H4 (cell line): ENCODE results near the gene DSTN. TPM values are rescaled to one million over a fixed set of nuclear protein-coding genes. Genes with fewer than 3 reads are reported as not detected.

Experiments used
- DNase-seq: peaks from one replicate; pipeline ENCODE4 v3.0.0-alpha.2; 2015; ENCODE audit warnings: low spot score
- total RNA-seq: library from RNA; depleted of rRNA; stranded (reverse); fragments of >200 nt; shearing (Covaris generic); gene quantifications from 2 replicates; pipeline ENCODE4 v1.2.3, GENCODE V29; 2014

Gene DSTN
- total RNA-seq, 1 experiment from 2014 or later, result 303 TPM

GRCh38 chr20:17637413-17637780 lies 67.5 kb downstream of the DSTN start:
- no peak for DNase-seq

GRCh38 chr20:17637985-17638640 lies 68.2 kb downstream of the DSTN start:
- no peak for DNase-seq

- DNase-seq, result no peak
Observed at GRCh38 chr20:17638835-17639407, 69.0 kb downstream of the DSTN start.

GRCh38 chr20:17640146-17640874 lies 70.4 kb downstream of the DSTN start:
- DNase-seq, result no peak

- no peak for DNase-seq
Observed at GRCh38 chr20:17640875-17641378, 71.1 kb downstream of the DSTN start.

- no peak for DNase-seq
Observed at GRCh38 chr20:17641520-17641964, 71.7 kb downstream of the DSTN start.

- no peak for DNase-seq
Observed at GRCh38 chr20:17641993-17642392, 72.1 kb downstream of the DSTN start.

GRCh38 chr20:17642404-17643269 lies 72.8 kb downstream of the DSTN start:
- DNase-seq, result no peak

GRCh38 chr20:17643531-17644188 lies 73.8 kb downstream of the DSTN start:
- no peak for DNase-seq

- no peak for DNase-seq
Observed at GRCh38 chr20:17644451-17644850, 74.6 kb downstream of the DSTN start.

GRCh38 chr20:17645010-17645409 lies 75.1 kb downstream of the DSTN start:
- no peak for DNase-seq

- DNase-seq, result no peak
Observed at GRCh38 chr20:17645546-17646208, 75.8 kb downstream of the DSTN start.

- DNase-seq, result no peak
Observed at GRCh38 chr20:17646209-17646960, 76.5 kb downstream of the DSTN start.

GRCh38 chr20:17646961-17647301 lies 77.1 kb downstream of the DSTN start:
- no peak for DNase-seq

- DNase-seq, result no peak
Observed at GRCh38 chr20:17647391-17648314, 77.8 kb downstream of the DSTN start.

GRCh38 chr20:17648315-17648646 lies 78.4 kb downstream of the DSTN start:
- no peak for DNase-seq

- no peak for DNase-seq
Observed at GRCh38 chr20:17648791-17649730, 79.2 kb downstream of the DSTN start.
